ENCODE results near the gene AP4E1.

Gene AP4E1

GRCh38 chr15:50891159-50891558, 17.3 kb upstream of the AP4E1 start:
- TF ChIP-seq SIN3A (IDR thresholded peaks at IDR 0.05; ENCODE audit: borderline replicate concordance, insufficient read depth, low read length), result no peak
- TF ChIP-seq TAF1 (IDR thresholded peaks at IDR 0.05; ENCODE audit: borderline replicate concordance, insufficient read depth, low read length), result no peak
- TF ChIP-seq REST (IDR thresholded peaks at IDR 0.05; ENCODE audit: insufficient read depth in 1 of 2, low read depth in 2 of 2, low read length in 2 of 2), result no peak
- no peak for TF ChIP-seq FOXP2 (optimal IDR thresholded peaks at IDR 0.05; ENCODE audit: borderline replicate concordance, extremely low read depth, extremely low read length, insufficient read depth)
- no peak for TF ChIP-seq POLR2AphosphoS5 (IDR thresholded peaks at IDR 0.05; ENCODE audit: low read depth, low read length)

GRCh38 chr15:50893976-50894375, 14.5 kb upstream of the AP4E1 start:
- TF ChIP-seq REST (IDR thresholded peaks at IDR 0.05; ENCODE audit: insufficient read depth in 1 of 2, low read depth in 2 of 2, low read length in 2 of 2) (no peak), FOXP2 (optimal IDR thresholded peaks at IDR 0.05; ENCODE audit: borderline replicate concordance, extremely low read depth, extremely low read length, insufficient read depth) (no peak), POLR2AphosphoS5 (IDR thresholded peaks at IDR 0.05; ENCODE audit: low read depth, low read length) (no peak), TAF1 (IDR thresholded peaks at IDR 0.05; ENCODE audit: borderline replicate concordance, insufficient read depth, low read length) (no peak), SIN3A (IDR thresholded peaks at IDR 0.05; ENCODE audit: borderline replicate concordance, insufficient read depth, low read length) (no peak)

GRCh38 chr15:50904211-50904610, 4.3 kb upstream of the AP4E1 start:
- no peak for TF ChIP-seq FOXP2 (optimal IDR thresholded peaks at IDR 0.05; ENCODE audit: borderline replicate concordance, extremely low read depth, extremely low read length, insufficient read depth)
- no peak for TF ChIP-seq TAF1 (IDR thresholded peaks at IDR 0.05; ENCODE audit: borderline replicate concordance, insufficient read depth, low read length)
- TF ChIP-seq POLR2AphosphoS5 (IDR thresholded peaks at IDR 0.05; ENCODE audit: low read depth, low read length), result no peak
- TF ChIP-seq SIN3A (IDR thresholded peaks at IDR 0.05; ENCODE audit: borderline replicate concordance, insufficient read depth, low read length), result no peak
- TF ChIP-seq REST (IDR thresholded peaks at IDR 0.05; ENCODE audit: insufficient read depth in 1 of 2, low read depth in 2 of 2, low read length in 2 of 2), result no peak

- no peak for TF ChIP-seq SIN3A (IDR thresholded peaks at IDR 0.05; ENCODE audit: borderline replicate concordance, insufficient read depth, low read length)
- TF ChIP-seq FOXP2 (optimal IDR thresholded peaks at IDR 0.05; ENCODE audit: borderline replicate concordance, extremely low read depth, extremely low read length, insufficient read depth), result no peak
- no peak for TF ChIP-seq TAF1 (IDR thresholded peaks at IDR 0.05; ENCODE audit: borderline replicate concordance, insufficient read depth, low read length)
- no peak for TF ChIP-seq POLR2AphosphoS5 (IDR thresholded peaks at IDR 0.05; ENCODE audit: low read depth, low read length)
- no peak for TF ChIP-seq REST (IDR thresholded peaks at IDR 0.05; ENCODE audit: insufficient read depth in 1 of 2, low read depth in 2 of 2, low read length in 2 of 2)
These were observed 3.4 kb upstream of the AP4E1 start for GRCh38 chr15:50905055-50905454.
